Keratinocyte (primary cell): ENCODE data around the gene MUC3A.

ENCODE experiments used
- EZH2 ChIP-seq: IDR thresholded peaks from one replicate; pipeline ENCODE4 v1.6.1; 2012; ENCODE audit warnings: inconsistent platforms, mild to moderate bottlenecking, low read length, moderate library complexity
- TF ChIP-seq, protein P1 (sequence below), 3 experiments: IDR thresholded peaks in 1 of 3; conservative IDR thresholded peaks in 1 of 3; optimal IDR thresholded peaks in 1 of 3; 2 replicates in 2 of 3; 3 replicates in 1 of 3; pipeline versions ENCODE3 to v1.5.1; 2011; ENCODE audit warnings: low read length in 3 of 3, mild to moderate bottlenecking in 3 of 3, moderate library complexity in 2 of 3, control low read depth in 1 of 3, inconsistent platforms in 1 of 3; ENCODE audit not compliant: insufficient read depth in 2 of 3; ENCODE audit errors: extremely low read depth in 1 of 3

DNA sequence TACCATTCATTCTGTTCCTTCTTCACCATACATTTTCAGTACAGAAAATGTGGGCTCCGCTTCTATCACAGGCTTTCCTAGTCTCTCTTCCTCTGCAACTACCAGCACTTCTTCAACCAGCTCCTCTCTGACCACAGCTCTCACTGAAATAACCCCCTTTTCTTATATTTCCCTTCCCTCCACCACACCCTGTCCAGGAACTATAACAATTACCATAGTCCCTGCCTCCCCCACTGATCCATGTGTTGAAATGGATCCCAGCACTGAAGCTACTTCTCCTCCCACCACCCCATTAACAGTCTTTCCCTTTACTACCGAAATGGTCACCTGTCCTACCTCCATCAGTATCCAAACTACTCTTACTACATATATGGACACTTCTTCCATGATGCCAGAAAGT, 10.6 kb downstream of the MUC3A start:
- TF ChIP-seq, protein P1, sequence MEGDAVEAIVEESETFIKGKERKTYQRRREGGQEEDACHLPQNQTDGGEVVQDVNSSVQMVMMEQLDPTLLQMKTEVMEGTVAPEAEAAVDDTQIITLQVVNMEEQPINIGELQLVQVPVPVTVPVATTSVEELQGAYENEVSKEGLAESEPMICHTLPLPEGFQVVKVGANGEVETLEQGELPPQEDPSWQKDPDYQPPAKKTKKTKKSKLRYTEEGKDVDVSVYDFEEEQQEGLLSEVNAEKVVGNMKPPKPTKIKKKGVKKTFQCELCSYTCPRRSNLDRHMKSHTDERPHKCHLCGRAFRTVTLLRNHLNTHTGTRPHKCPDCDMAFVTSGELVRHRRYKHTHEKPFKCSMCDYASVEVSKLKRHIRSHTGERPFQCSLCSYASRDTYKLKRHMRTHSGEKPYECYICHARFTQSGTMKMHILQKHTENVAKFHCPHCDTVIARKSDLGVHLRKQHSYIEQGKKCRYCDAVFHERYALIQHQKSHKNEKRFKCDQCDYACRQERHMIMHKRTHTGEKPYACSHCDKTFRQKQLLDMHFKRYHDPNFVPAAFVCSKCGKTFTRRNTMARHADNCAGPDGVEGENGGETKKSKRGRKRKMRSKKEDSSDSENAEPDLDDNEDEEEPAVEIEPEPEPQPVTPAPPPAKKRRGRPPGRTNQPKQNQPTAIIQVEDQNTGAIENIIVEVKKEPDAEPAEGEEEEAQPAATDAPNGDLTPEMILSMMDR (optimal IDR thresholded peaks at IDR 0.05 in 1 of 3, IDR thresholded peaks at IDR 0.05 in 1 of 3, conservative IDR thresholded peaks at IDR 0.05 in 1 of 3; ENCODE audit: extremely low read depth in 1 of 3, insufficient read depth in 2 of 3, low read length in 3 of 3) = no peak
- no peak for TF ChIP-seq EZH2
